Measurements from ENCODE around the gene MRGPRD. TPM values are rescaled to one million over a fixed set of nuclear protein-coding genes. Genes with fewer than 3 reads are reported as not detected.

The MRGPRD gene
- total and polyA plus RNA-seq, 2 of the 8 experiments (the other 6 are each of a cell fraction or from before 2014, with no cell fraction given) = not detected

DNA sequence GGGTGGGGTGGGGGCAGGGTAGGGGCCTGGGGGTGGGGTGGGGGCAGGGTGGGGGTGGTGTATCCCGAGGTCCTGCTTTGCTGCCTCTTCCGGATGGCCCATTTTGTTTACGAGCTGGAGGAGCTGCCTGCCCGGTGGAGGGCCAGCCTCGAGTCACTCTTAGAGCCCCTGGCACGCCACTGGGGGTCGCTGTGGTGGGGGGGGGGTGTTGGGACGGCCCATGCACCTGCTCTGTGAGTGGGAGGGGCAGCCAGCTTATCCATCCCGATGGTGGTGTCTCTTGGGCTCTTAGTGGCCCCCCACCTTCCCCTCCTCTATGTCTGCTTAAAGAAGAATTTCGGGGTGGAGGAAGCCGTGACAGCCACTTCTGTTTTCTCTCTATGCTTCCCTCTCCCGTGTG lies 24.6 kb downstream of the MRGPRD start:
- Histone ChIP-seq H3K4me3 (ENCODE audit: extremely low read depth in 1 of 4, insufficient read depth in 2 of 4, low read depth in 3 of 4, low read length in 4 of 4) (no peak overlapping the region), H3K79me2 (ENCODE audit: control insufficient read depth in 1 of 2, insufficient read depth in 2 of 2, low read length in 2 of 2) (no peaks in the 10 kb centered on the region), H3K9ac (replicated peaks in 1 of 4; ENCODE audit: extremely low read depth in 1 of 4, low read depth in 3 of 4, low read length in 3 of 4) (no peak overlapping the region), H3K56ac (replicated peaks; ENCODE audit: insufficient read length, low read depth, low read length) (no peak overlapping the region), H3K79me1 (ENCODE audit: low read depth, low read length) (no peaks in the 10 kb centered on the region), H3K18ac (ENCODE audit: extremely low read depth, low read length) (no peak overlapping the region), H2AFZ (ENCODE audit: low read length) (no peak overlapping the region), H2BK12ac (ENCODE audit: low read depth, low read length) (no peak overlapping the region), H3K27me3 (replicated peaks in 1 of 4; ENCODE audit: control insufficient read depth in 3 of 4, extremely low read depth in 1 of 4, insufficient read depth in 3 of 4, low read length in 3 of 4) (no peaks in the 10 kb centered on the region), H2BK20ac (ENCODE audit: low read length) (no peak overlapping the region), H3K23me2 (ENCODE audit: low read depth, low read length) (no peaks in the 10 kb centered on the region), H2BK5ac (ENCODE audit: low read depth, low read length) (no peak overlapping the region), H3K36me3 (ENCODE audit: control insufficient read depth in 2 of 4, insufficient read depth in 4 of 4, low read length in 3 of 4) (no peaks in the 10 kb centered on the region), H4K20me1 (replicated peaks in 1 of 2; ENCODE audit: control insufficient read depth in 1 of 2, insufficient read depth in 2 of 2, low read length in 2 of 2) (no peaks in the 10 kb centered on the region), H3K4ac (replicated peaks; ENCODE audit: insufficient read length, low read depth, low read length) (no peak overlapping the region), H3K14ac (ENCODE audit: insufficient read length) (no peak overlapping the region), H3K27ac (ENCODE audit: low read depth, low read length) (no peak overlapping the region), H4K91ac (replicated peaks; ENCODE audit: insufficient read length, low read length) (no peak overlapping the region), H3K4me2 (ENCODE audit: insufficient read depth in 1 of 2, low read depth in 2 of 2, low read length in 2 of 2) (no peak overlapping the region), H2AK5ac (ENCODE audit: low read depth, low read length) (no peak overlapping the region), H3K23ac (ENCODE audit: insufficient read length) (no peak overlapping the region), H2BK15ac (ENCODE audit: low read length) (no peak overlapping the region), H2BK120ac (replicated peaks; ENCODE audit: low read depth, low read length) (no peak overlapping the region), H3K9me3 (ENCODE audit: insufficient read depth in 2 of 2, low read depth in 1 of 2, low read length in 1 of 2) (no peaks in the 10 kb centered on the region), H4K8ac (ENCODE audit: extremely low read depth, insufficient read depth, low read length) (no peak overlapping the region), H4K5ac (ENCODE audit: insufficient read length, low read depth, low read length) (no peak overlapping the region), H3K4me1 (replicated peaks in 1 of 4; ENCODE audit: control insufficient read depth in 3 of 4, insufficient read depth in 4 of 4, low read length in 3 of 4) (peaks cover 0 to 8% (median 4%) of the 10 kb centered on the region in 4 experiments; a peak in 4 of 7 replicates)
- FAIRE-seq (no peak), DNase-seq (ENCODE audit: low read depth in 1 of 2, low spot score in 2 of 2) (peak in 1 of 2 experiments; percentile 85)
- POLR2A ChIA-PET (ENCODE audit: partially characterized antibody) = no interaction called here
- CTCF ChIA-PET (ENCODE audit: partially characterized antibody) = interaction anchor here (0.6 to 2.6 kb wide), 19 partner anchors 9 to 662 kb away, joined by 3 to 13 read pairs (median 5); partner anchors contain the start of genes MRGPRD and MRGPRF
- WGBS, 2 experiments (ENCODE audit: extremely low coverage in 1 of 2, insufficient coverage in 1 of 2, insufficient read length in 1 of 2, insufficient replicate concordance in 2 of 2, low coverage in 1 of 2, low lambda C conversion rate in 2 of 2, missing lambda C conversion rate in 1 of 2) = 100% methylated on average over 2 of the region's 12 CpGs; no CpG with 5 or more reads in 1 of the 2 experiments
- TF ChIP-seq SP1 (IDR thresholded peaks at IDR 0.05; ENCODE audit: low read depth, low read length) (no peak), RAD21 (IDR thresholded peaks at IDR 0.05 in 1 of 2, conservative IDR thresholded peaks at IDR 0.05 in 1 of 2; ENCODE audit: low read depth in 2 of 2, low read length in 2 of 2) (peak; percentile 33 to 56; a peak in 3 of 4 replicates), GABPA (IDR thresholded peaks at IDR 0.05; ENCODE audit: borderline replicate concordance, insufficient read depth, low read length) (no peak), SIN3A (conservative IDR thresholded peaks at IDR 0.05 in 1 of 2, IDR thresholded peaks at IDR 0.05 in 1 of 2; ENCODE audit: low read depth in 1 of 2, low read length in 2 of 2) (no peak), EGR1 (IDR thresholded peaks at IDR 0.05; ENCODE audit: borderline replicate concordance, low read depth, low read length) (no peak), CBX8 (IDR thresholded peaks at IDR 0.05; ENCODE audit: borderline replicate concordance, low read depth, low read length) (no peak), POLR2A (IDR thresholded peaks at IDR 0.05; ENCODE audit: control extremely low read depth in 1 of 2, low read depth in 2 of 2, low read length in 2 of 2) (no peak), KDM1A (IDR thresholded peaks at IDR 0.05; ENCODE audit: borderline replicate concordance, low read length) (no peak), TAF1 (IDR thresholded peaks at IDR 0.05; ENCODE audit: low read depth, low read length) (0 out of 2 replicates have a peak, but pooled peaks have one; percentile 32), POU5F1 (IDR thresholded peaks at IDR 0.05; ENCODE audit: low read depth, low read length) (no peak), YY1 (IDR thresholded peaks at IDR 0.05; ENCODE audit: low read depth, low read length) (0 out of 2 replicates have a peak, but pooled peaks have one; percentile 11), GTF2F1 (IDR thresholded peaks at IDR 0.05; ENCODE audit: borderline replicate concordance, low read depth, low read length) (no peak)

Data from H1 (cell line).